ENCODE measurements around the gene ACTN4.
"Not testable (repeated sequence)": the region's sequence is repeated elsewhere in the genome, so short reads cannot be mapped to it uniquely, and the experiment has no call there.

The ACTN4 gene

DNA sequence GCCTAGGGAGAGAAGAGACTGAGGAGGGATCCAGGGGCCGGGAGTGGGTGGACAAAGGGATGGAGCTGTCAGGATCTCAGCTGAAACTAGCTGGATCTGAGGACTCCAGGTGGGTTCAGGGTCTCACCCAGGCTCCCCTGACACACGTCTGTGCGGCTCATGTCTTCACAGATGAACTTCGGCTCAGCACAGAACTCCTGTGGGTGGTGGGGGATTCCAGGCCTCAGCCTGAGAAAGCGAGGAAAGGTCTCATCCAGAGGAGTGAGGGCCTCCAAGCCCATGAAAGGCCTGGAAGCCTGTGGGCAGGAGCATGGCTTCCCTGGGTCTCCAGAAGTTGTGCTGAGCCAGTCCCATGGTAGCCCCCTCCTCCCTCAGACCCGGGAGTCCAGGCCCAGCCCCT, 95.5 kb downstream of the ACTN4 start:
- no peak for DNase-seq

GRCh38 chr19:38743394-38744297, 96.2 kb downstream of the ACTN4 start:
- DNase-seq, result no peak

- no peak for DNase-seq
Measured at GRCh38 chr19:38744298-38744681, 96.8 kb downstream of the ACTN4 start, which contains the start of gene CAPN12. CAPN12 (minus strand) TSS chr19:38744474; CDS start chr19:38744165, 309 bp downstream.

GRCh38 chr19:38744874-38745273, 97.4 kb downstream of the ACTN4 start:
- no peak for DNase-seq

- no peak for DNase-seq
Measured at GRCh38 chr19:38745316-38745715, 97.9 kb downstream of the ACTN4 start.

DNA sequence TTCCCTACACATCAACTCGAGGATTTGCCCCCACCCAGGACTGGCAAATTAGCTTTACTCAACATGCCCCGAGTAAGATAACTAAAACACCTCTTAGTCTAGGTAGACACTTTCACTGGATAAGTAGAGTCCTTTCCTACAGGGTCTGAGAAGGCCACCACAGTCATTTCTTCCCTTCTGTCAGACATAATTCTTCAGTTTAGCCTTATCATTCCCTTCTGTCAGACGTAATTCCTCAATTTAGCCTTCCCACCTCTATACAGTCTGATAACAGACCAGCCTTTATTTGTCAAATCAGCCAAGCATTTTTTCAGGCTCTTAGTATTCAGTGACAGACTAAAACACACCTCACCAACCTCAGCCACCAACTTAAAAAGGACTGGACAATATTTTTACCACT, 106.3 kb downstream of the ACTN4 start:
- DNase-seq, result not testable (repeated sequence)

GRCh38 chr19:38754196-38754595, 106.7 kb downstream of the ACTN4 start:
- DNase-seq, result not testable (repeated sequence)

GRCh38 chr19:38759590-38760003, 112.1 kb downstream of the ACTN4 start:
- DNase-seq, result no peak

DNA sequence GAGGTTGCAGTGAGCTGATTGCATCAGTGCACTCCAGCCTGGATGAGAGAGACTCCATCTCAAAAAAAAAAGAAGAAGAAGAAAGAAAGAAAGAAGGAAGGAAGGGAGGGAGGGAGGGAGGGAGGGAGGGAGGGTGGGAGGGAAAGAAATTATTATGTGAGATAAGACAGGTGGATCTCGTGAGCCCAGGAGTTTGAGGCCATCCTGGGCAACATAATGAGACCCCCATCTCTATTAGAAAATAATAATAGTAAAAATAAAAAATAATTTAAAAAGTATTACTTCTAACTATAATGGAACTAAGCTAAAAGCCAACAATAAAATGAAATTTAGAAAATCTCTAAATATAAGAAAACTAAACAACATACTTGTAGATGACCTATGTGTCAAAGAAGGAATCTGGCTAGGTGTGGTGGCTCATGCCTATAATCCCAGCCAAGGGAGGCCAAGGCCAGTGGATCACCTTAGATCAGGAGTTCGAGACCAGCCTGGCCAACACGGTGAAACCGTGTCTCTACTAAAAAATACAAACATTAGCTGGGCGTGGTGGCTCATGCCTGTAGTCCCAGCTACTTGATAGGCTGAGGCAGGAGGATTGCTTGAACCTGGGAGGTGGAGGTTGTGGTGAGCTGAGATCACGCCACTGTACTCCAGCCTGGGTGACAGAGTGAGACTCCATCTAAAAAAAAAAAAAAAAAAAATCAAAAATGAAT, 113.5 kb downstream of the ACTN4 start:
- DNase-seq, result not testable (repeated sequence)

DNA sequence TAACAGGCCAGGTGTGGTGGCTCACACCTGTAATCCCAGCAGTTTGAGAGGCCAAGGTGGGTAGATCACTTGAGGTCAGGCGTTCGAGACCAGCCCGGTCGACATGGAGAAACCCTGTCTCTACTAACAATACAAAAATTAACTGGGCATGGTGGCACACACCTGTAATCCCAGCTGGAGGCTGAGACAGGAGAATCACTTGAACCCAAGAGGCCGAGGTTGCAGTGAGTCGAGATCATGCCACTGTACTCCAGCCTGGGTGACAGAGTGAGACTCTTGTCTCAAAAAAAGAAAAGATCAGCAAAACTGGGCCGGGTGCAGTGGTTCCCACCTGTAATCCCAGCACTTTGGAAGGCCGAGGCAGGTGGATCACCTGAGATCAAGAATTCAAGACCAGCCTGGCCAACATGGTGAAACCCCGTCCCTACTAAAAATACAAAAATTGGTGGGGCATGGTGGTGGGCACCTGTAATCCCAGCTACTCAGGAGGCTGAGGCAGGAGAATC, 114.5 kb downstream of the ACTN4 start:
- DNase-seq, result not testable (repeated sequence)

DNA sequence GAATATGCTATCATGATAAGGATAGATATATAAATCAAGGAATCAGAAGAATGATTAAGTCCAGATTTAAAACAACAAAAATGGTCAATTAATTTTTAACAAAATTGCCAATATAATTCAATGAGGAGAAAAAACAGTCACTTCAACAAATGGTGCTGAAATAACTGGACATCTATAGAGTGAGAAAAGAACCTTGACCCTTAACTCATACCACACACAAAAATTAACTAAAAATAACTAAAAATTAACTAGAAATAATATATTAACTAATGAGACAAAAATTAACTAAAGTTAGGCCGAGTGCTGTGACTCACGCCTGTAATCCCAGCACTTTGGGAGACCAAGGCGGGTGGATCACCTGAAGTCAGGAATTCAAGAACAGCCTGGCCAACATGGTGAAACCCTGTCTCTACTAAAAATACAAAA, 116.4 kb downstream of the ACTN4 start:
- DNase-seq, result no peak

GRCh38 chr19:38765214-38765613, 117.8 kb downstream of the ACTN4 start:
- DNase-seq, result no peak

GRCh38 chr19:38766276-38767047, 119.0 kb downstream of the ACTN4 start:
- no peak for DNase-seq

- DNase-seq, result peak; percentile 97
Measured at GRCh38 chr19:38769635-38770211, 122.3 kb downstream of the ACTN4 start.

GRCh38 chr19:38770228-38770948, 122.9 kb downstream of the ACTN4 start:
- DNase-seq, result not testable (repeated sequence)

DNA sequence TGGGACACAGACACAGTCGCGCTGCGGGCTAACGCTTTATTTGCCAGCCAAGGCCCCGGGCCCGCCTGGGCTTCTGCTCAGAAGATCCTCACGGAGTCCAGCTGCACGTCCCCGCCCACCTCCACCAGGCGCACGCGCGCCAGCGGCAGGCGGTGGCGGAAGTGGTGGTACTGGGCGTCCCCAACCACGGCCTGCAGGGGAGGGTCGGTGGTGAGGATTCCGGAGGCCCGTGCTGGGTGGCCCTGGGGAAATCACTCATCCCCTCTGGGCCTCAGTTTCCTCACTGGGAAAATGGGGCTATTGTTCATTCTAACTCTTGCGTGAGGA, 123.5 kb downstream of the ACTN4 start:
- DNase-seq, result not testable (repeated sequence)

DNA sequence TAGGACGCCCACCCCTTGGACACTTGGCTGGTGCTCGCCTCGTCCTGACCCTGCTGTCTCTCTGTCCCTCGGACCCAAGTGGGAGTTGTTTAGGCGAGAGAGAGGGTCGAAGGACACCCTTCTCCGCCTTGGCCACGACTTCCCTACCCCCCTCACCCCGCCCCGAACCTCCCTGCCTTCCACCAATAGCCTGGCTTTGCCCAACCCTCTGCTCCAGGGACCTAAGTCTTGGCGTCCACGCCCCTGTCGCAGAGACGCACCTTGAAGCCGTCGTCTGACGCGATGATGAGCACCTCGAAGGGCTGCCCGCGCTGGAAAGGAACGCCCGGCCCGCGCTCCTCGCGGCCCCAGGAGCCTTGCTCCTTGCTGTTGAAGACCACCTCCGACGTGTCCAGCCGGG, 124.1 kb downstream of the ACTN4 start:
- not testable (repeated sequence) for DNase-seq

DNA sequence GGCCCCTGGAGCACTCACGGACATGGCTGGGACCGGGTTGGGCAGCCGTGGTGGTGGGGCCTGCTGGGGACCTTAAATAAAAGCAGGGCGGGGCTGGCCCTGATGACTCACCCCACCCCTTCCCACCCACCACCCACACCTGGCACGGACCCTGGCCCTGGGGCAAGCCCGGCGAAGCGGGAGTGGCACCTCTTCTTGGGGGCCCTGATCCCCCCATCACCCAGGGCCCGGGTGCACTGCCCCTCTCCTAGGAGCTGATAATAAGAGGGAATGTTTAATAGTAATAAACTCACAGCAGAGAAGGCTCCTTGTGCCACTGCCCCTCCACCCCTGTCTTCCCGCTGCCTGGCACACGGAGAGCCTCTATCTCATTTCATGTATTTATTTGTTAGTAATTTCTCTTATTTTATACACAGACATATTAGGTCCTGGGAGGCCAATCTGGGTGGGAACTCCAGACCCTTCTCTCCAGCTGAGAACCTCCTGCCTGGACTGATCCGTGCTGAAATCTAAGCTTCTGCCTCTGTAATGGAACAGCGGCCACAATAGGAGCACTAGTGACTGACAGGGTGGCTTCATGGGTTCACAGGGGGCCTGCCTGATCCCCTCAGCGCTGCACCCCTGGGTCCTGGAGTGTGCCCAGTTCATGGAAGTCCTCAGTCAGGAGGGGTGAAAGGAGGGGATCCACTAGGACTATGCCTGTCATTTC, 126.2 kb downstream of the ACTN4 start, which contains the start of gene LGALS7:
Gene LGALS7, minus strand, starts transcription at position 49 of the 709 bp plus-strand sequence. Its CDS starts 25 bp downstream, at position 24.
- DNase-seq, result no peak

GRCh38 chr19:38774181-38774950, 126.9 kb downstream of the ACTN4 start:
- DNase-seq, result no peak

- DNase-seq, result no peak
Measured at GRCh38 chr19:38778733-38779132, 131.3 kb downstream of the ACTN4 start.
